ENCODE data around the gene ARMH4.

ARMH4 gene

GRCh38 chr14:58166005-58166983 lies 14.3 kb upstream of the ARMH4 start:
- DNase-seq (ENCODE audit: low spot score), result peak; percentile 72
- TF ChIP-seq CTCF (IDR thresholded peaks at IDR 0.05; ENCODE audit: extremely low read depth, missing control alignments), result peak; percentile 95

GRCh38 chr14:58160561-58160960 lies 8.5 kb upstream of the ARMH4 start:
- no peak for TF ChIP-seq CTCF (IDR thresholded peaks at IDR 0.05; ENCODE audit: extremely low read depth, missing control alignments)

GRCh38 chr14:58151133-58152013 lies 640 bp downstream of the ARMH4 start:
- TF ChIP-seq CTCF (IDR thresholded peaks at IDR 0.05; ENCODE audit: extremely low read depth, missing control alignments), result no peak
- DNase-seq (ENCODE audit: low spot score), result peak; percentile 14

More at GRCh38 chr14:58160561-58160960, 8.5 kb upstream of the ARMH4 start:
- no peak for DNase-seq (ENCODE audit: low spot score)

- DNase-seq (ENCODE audit: low spot score), result no peak
- no peak for TF ChIP-seq CTCF (IDR thresholded peaks at IDR 0.05; ENCODE audit: extremely low read depth, missing control alignments)
These were observed 1.7 kb downstream of the ARMH4 start for GRCh38 chr14:58150243-58150805.

GRCh38 chr14:58149196-58149595 lies 2.8 kb downstream of the ARMH4 start:
- no peak for DNase-seq (ENCODE audit: low spot score)
- no peak for TF ChIP-seq CTCF (IDR thresholded peaks at IDR 0.05; ENCODE audit: extremely low read depth, missing control alignments)

- no peak for DNase-seq (ENCODE audit: low spot score)
- TF ChIP-seq CTCF (IDR thresholded peaks at IDR 0.05; ENCODE audit: extremely low read depth, missing control alignments), result no peak
These were observed 5.6 kb downstream of the ARMH4 start for GRCh38 chr14:58146399-58146798.
